ENCODE measurements around the gene ADAM11. TPM values are rescaled to one million over a fixed set of nuclear protein-coding genes. Genes with fewer than 3 reads are reported as not detected.

Gene ADAM11
- total and polyA plus RNA-seq, 2 of the 8 experiments (the other 6 are each of a cell fraction or from before 2014, with no cell fraction given) = 2.3 to 2.9 TPM

GRCh38 chr17:44770166-44770925 lies 11.6 kb downstream of the ADAM11 start:
- Histone ChIP-seq H3K4me1 (replicated peaks in 1 of 4; ENCODE audit: control insufficient read depth in 3 of 4, insufficient read depth in 4 of 4, low read length in 3 of 4) (peaks cover 0 to 19% (median 7%) of the 10 kb centered on the region in 4 experiments; a peak in 6 of 7 replicates), H3K27ac (ENCODE audit: low read depth, low read length) (no peak overlapping the region), H3K4ac (replicated peaks; ENCODE audit: insufficient read length, low read depth, low read length) (no peak overlapping the region), H4K5ac (ENCODE audit: insufficient read length, low read depth, low read length) (no peak overlapping the region), H3K4me2 (ENCODE audit: insufficient read depth in 1 of 2, low read depth in 2 of 2, low read length in 2 of 2) (no peak overlapping the region), H3K23me2 (ENCODE audit: low read depth, low read length) (peaks cover 4% of the 10 kb centered on the region; the same call in 1 of the 2 replicates), H2BK15ac (ENCODE audit: low read length) (no peak overlapping the region), H2BK12ac (ENCODE audit: low read depth, low read length) (no peak overlapping the region), H3K27me3 (replicated peaks in 1 of 4; ENCODE audit: control insufficient read depth in 3 of 4, extremely low read depth in 1 of 4, insufficient read depth in 3 of 4, low read length in 3 of 4) (no peaks in the 10 kb centered on the region; a peak in 1 of 7 replicates), H3K9ac (replicated peaks in 1 of 4; ENCODE audit: extremely low read depth in 1 of 4, low read depth in 3 of 4, low read length in 3 of 4) (no peak overlapping the region), H4K91ac (replicated peaks; ENCODE audit: insufficient read length, low read length) (no peak overlapping the region), H3K18ac (ENCODE audit: extremely low read depth, low read length) (no peak overlapping the region), H2AFZ (ENCODE audit: low read length) (no peak overlapping the region), H2BK20ac (ENCODE audit: low read length) (no peak overlapping the region), H2BK5ac (ENCODE audit: low read depth, low read length) (no peak overlapping the region), H4K8ac (ENCODE audit: extremely low read depth, insufficient read depth, low read length) (peak overlapping the region; percentile 19; the same call in 1 of the 2 replicates), H3K14ac (ENCODE audit: insufficient read length) (no peak overlapping the region), H3K79me2 (ENCODE audit: control insufficient read depth in 1 of 2, insufficient read depth in 2 of 2, low read length in 2 of 2) (no peaks in the 10 kb centered on the region), H3K23ac (ENCODE audit: insufficient read length) (no peak overlapping the region), H3K56ac (replicated peaks; ENCODE audit: insufficient read length, low read depth, low read length) (no peak overlapping the region), H2BK120ac (replicated peaks; ENCODE audit: low read depth, low read length) (no peak overlapping the region), H3K4me3 (ENCODE audit: extremely low read depth in 1 of 4, insufficient read depth in 2 of 4, low read depth in 3 of 4, low read length in 4 of 4) (no peak overlapping the region), H4K20me1 (replicated peaks in 1 of 2; ENCODE audit: control insufficient read depth in 1 of 2, insufficient read depth in 2 of 2, low read length in 2 of 2) (peaks cover 0 to 2% of the 10 kb centered on the region in 2 experiments), H2AK5ac (ENCODE audit: low read depth, low read length) (no peak overlapping the region), H3K9me3 (ENCODE audit: insufficient read depth in 2 of 2, low read depth in 1 of 2, low read length in 1 of 2) (no peaks in the 10 kb centered on the region), H3K36me3 (ENCODE audit: control insufficient read depth in 2 of 4, insufficient read depth in 4 of 4, low read length in 3 of 4) (no peaks in the 10 kb centered on the region), H3K79me1 (ENCODE audit: low read depth, low read length) (no peaks in the 10 kb centered on the region)
- DNase-seq (ENCODE audit: low read depth in 1 of 2, low spot score in 2 of 2) (no peak), FAIRE-seq (no peak)
- 92% methylated on average over 10 of the region's 11 CpGs; no CpG with 5 or more reads in 1 of the 2 experiments for WGBS, 2 experiments (ENCODE audit: extremely low coverage in 1 of 2, insufficient coverage in 1 of 2, insufficient read length in 1 of 2, insufficient replicate concordance in 2 of 2, low coverage in 1 of 2, low lambda C conversion rate in 2 of 2, missing lambda C conversion rate in 1 of 2)
- ChIA-PET CTCF (ENCODE audit: partially characterized antibody) (interaction anchor here (0.6 to 26.7 kb wide), 13 partner anchors 9 to 427 kb away, joined by 3 to 577 read pairs (median 4); partner anchors contain the start of gene HIGD1B), POLR2A (ENCODE audit: partially characterized antibody) (interaction anchor here (0.7 to 1.7 kb wide), 2 partner anchors 9 to 18 kb away, joined by 3 to 7 read pairs; no protein-coding TSS in a partner anchor)
- TF ChIP-seq BCL11A (IDR thresholded peaks at IDR 0.05; ENCODE audit: low read depth in 2 of 2, low read length in 2 of 2) (no peak), KDM1A (IDR thresholded peaks at IDR 0.05; ENCODE audit: borderline replicate concordance, low read length) (no peak), SIX5 (IDR thresholded peaks at IDR 0.05; ENCODE audit: low read depth, low read length) (no peak), GTF2F1 (IDR thresholded peaks at IDR 0.05; ENCODE audit: borderline replicate concordance, low read depth, low read length) (no peak), RNF2 (IDR thresholded peaks at IDR 0.05; ENCODE audit: borderline replicate concordance, low read depth, low read length, missing control alignments, poor library complexity, severe bottlenecking) (no peak), SP1 (IDR thresholded peaks at IDR 0.05; ENCODE audit: low read depth, low read length) (no peak), MAFK (IDR thresholded peaks at IDR 0.05; ENCODE audit: low read depth, low read length) (no peak), KDM5A (IDR thresholded peaks at IDR 0.05; ENCODE audit: low read length) (no peak), EP300 (IDR thresholded peaks at IDR 0.05; ENCODE audit: borderline replicate concordance in 1 of 2, low read depth in 2 of 2, low read length in 2 of 2) (no peak), TEAD4 (IDR thresholded peaks at IDR 0.05; ENCODE audit: low read depth, low read length) (no peak), JUND (IDR thresholded peaks at IDR 0.05; ENCODE audit: low read length) (no peak), NANOG (IDR thresholded peaks at IDR 0.05; ENCODE audit: insufficient read depth, low read depth, low read length, poor library complexity, severe bottlenecking) (no peak)

Measured in H1 (cell line).